HG03575 (cell line): Measurements from ENCODE around the gene ZBTB45.
"Not testable (repeated sequence)": the region's sequence is repeated elsewhere in the genome, so short reads cannot be mapped to it uniquely, and the experiment has no call there.

ENCODE experiments used
- ATAC-seq: cut with Tn5 transposase; IDR thresholded peaks from one replicate; pipeline ENCODE4 v1.9.1; 2021; ENCODE audit not compliant: unreplicated experiment, insufficient number of reproducible peaks, low FRiP score; ENCODE audit errors: extremely low read depth

Gene ZBTB45

GRCh38 chr19:58543826-58544590 is 24.4 kb upstream of the ZBTB45 start, which contains the start of gene TRIM28:
Gene TRIM28 (plus strand): TSS chr19:58544064. CDS start chr19:58544758, 694 bp downstream.
- peak; percentile 73 for ATAC-seq

GRCh38 chr19:58542641-58543372 is 23.2 kb upstream of the ZBTB45 start:
- not testable (repeated sequence) for ATAC-seq

GRCh38 chr19:58539169-58539559 is 19.6 kb upstream of the ZBTB45 start:
- ATAC-seq: not testable (repeated sequence)

GRCh38 chr19:58538257-58539168 is 18.9 kb upstream of the ZBTB45 start:
- ATAC-seq: no peak

- ATAC-seq: no peak
These were observed 17.5 kb upstream of the ZBTB45 start for GRCh38 chr19:58536852-58537798.

- no peak for ATAC-seq
These were observed 16.2 kb upstream of the ZBTB45 start for GRCh38 chr19:58535857-58536256.

- ATAC-seq: no peak
These were observed 11.6 kb upstream of the ZBTB45 start for GRCh38 chr19:58531034-58531840.

- no peak for ATAC-seq
These were observed 9.8 kb upstream of the ZBTB45 start for GRCh38 chr19:58529405-58529804.

- ATAC-seq: no peak
These were observed 3.1 kb upstream of the ZBTB45 start for GRCh38 chr19:58522709-58523108.

- ATAC-seq: no peak
These were observed 2.0 kb upstream of the ZBTB45 start for GRCh38 chr19:58521651-58522050.

- no peak for ATAC-seq
These were observed 618 bp upstream of the ZBTB45 start for GRCh38 chr19:58520257-58520599.

GRCh38 chr19:58519087-58519354 is 589 bp downstream of the ZBTB45 start:
- ATAC-seq: no peak

GRCh38 chr19:58518256-58519086 is 1.1 kb downstream of the ZBTB45 start:
- no peak for ATAC-seq

GRCh38 chr19:58516964-58517833 is 2.4 kb downstream of the ZBTB45 start:
- no peak for ATAC-seq

- ATAC-seq: no peak
These were observed 3.3 kb downstream of the ZBTB45 start for GRCh38 chr19:58516246-58516836.

- no peak for ATAC-seq
These were observed 4.4 kb downstream of the ZBTB45 start for GRCh38 chr19:58515259-58515658.
